SU-DHL-6 (cell line): Measurements from ENCODE around the gene ACSM6.

Experiments used
- EZH2phosphoT487 ChIP-seq: fragments of 200-600 bp; sonication (generic), shearing (Covaris generic); conservative IDR thresholded peaks from 2 replicates; pipeline ENCODE4 v1.6.1; 2018; ENCODE audit warnings: mild to moderate bottlenecking, antibody characterized with exemption, low read length, moderate library complexity, mixed read lengths
- TF ChIP-seq, protein P1 (sequence below): fragments of 200-600 bp; sonication (generic); IDR thresholded peaks from one replicate; pipeline ENCODE4 v1.5.1; 2017; ENCODE audit warnings: antibody characterized with exemption, mild to moderate bottlenecking, low read length, moderate library complexity; ENCODE audit not compliant: insufficient read depth, poor library complexity, severe bottlenecking

DNA sequence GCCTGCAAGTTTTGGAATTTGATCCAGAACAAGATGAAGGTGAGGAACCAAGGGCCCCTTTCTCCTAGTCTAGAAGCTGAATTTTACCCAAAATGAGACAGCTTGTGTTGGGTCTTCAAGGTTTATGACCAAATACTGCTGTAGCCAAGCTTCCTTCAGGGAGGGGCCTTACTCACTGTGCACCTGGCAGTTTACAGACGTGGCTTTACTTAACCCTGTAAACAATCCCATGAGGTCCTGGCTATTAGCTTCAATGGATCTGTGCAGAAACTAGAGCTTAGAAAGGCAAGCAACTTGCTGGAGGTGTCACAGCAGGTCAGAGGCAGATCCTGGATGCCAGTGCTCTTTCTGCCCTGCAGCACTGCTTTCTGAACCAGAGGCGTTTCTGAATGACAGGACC lies 50.1 kb downstream of the ACSM6 start:
- TF ChIP-seq, protein P1, sequence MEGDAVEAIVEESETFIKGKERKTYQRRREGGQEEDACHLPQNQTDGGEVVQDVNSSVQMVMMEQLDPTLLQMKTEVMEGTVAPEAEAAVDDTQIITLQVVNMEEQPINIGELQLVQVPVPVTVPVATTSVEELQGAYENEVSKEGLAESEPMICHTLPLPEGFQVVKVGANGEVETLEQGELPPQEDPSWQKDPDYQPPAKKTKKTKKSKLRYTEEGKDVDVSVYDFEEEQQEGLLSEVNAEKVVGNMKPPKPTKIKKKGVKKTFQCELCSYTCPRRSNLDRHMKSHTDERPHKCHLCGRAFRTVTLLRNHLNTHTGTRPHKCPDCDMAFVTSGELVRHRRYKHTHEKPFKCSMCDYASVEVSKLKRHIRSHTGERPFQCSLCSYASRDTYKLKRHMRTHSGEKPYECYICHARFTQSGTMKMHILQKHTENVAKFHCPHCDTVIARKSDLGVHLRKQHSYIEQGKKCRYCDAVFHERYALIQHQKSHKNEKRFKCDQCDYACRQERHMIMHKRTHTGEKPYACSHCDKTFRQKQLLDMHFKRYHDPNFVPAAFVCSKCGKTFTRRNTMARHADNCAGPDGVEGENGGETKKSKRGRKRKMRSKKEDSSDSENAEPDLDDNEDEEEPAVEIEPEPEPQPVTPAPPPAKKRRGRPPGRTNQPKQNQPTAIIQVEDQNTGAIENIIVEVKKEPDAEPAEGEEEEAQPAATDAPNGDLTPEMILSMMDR = no peak
- no peak for TF ChIP-seq EZH2phosphoT487
